HCT116 (cell line): ENCODE measurements around the gene PPIL3. TPM values are rescaled to one million over a fixed set of nuclear protein-coding genes. Genes with fewer than 3 reads are reported as not detected.

Experiments
- ATAC-seq: fragments of 200-7000 bp; cut with Tn5 transposase; 2 replicates; pipeline ENCODE4 v1.9.1; 2020; ENCODE audit warnings: mild to moderate bottlenecking, moderate library complexity
- BruUV-seq: library from RNA; stranded (reverse); fragments of 400-500 nt; replicated peaks from 2 replicates; lab custom pipeline; 2021; lab: Mats Ljungman, UMichigan
- CTCF ChIA-PET: fragments of 300-600 bp; sonication (Branson Sonifier 250); formaldehyde crosslinking; loops from one replicate; lab custom pipeline; 2021; ENCODE audit warnings: antibody characterized with exemption; lab: Charles Lee
- POLR2A ChIA-PET: fragments of 300-600, 350-600 bp; sonication (Branson Sonifier 250); formaldehyde crosslinking; loops from one replicate; lab custom pipeline; 2021; ENCODE audit warnings: antibody characterized with exemption; lab: Charles Lee
- RAD21 ChIA-PET, 2 experiments: fragments of 300-600 bp; sonication (Branson Sonifier 250); formaldehyde crosslinking; loops; one replicate each; lab custom pipeline; 2023; ENCODE audit warnings: low total read pairs in 2 of 2; ENCODE audit not compliant: uncharacterized antibody in 2 of 2, unreplicated experiment in 2 of 2, low non-redundant PET in 1 of 2; lab: Charles Lee
- DNase-seq: peaks from one replicate; pipeline ENCODE4 v3.0.0-alpha.2; 2010; ENCODE audit warnings: low read depth, low spot score
- H2AFZ ChIP-seq: fragments of 200-600 bp; shearing (Covaris generic), sonication (generic); 2 replicates; pipeline ENCODE4 v1.6.1; 2017; ENCODE audit warnings: low read depth, mixed run types, mixed read lengths, antibody characterized with exemption, low read length; ENCODE audit not compliant: poor library complexity, severe bottlenecking
- H3K27ac ChIP-seq: 2 replicates; pipeline ENCODE4 v1.5.1; 2012; ENCODE audit warnings: low read depth, low read length
- H3K27me3 ChIP-seq: fragments of 200-600 bp; sonication (generic); 2 replicates; pipeline ENCODE4 v1.6.1; 2016; ENCODE audit warnings: mixed run types, low read length, mixed read lengths; ENCODE audit not compliant: insufficient read depth
- H3K36me3 ChIP-seq, 2 experiments: fragments of 200-500 bp in 1 of 2; fragments of 200-600 bp in 1 of 2; sonication (Bioruptor generic) in 1 of 2; sonication (generic) in 1 of 2; 2 replicates each; pipeline versions ENCODE4 v1.5.1 to v1.6.1; 2014 to 2016; ENCODE audit warnings: low read length in 2 of 2, inconsistent platforms in 1 of 2, mixed read lengths in 1 of 2, mixed run types in 1 of 2; ENCODE audit not compliant: insufficient read depth in 2 of 2, control insufficient read depth in 1 of 2
- H3K4me1 ChIP-seq, 2 experiments: fragments of 200-600 bp in 1 of 2; sonication (generic) in 1 of 2; 2 replicates each; pipeline versions ENCODE4 v1.5.1 to v1.6.1; 2012 to 2017; ENCODE audit warnings: low read length in 2 of 2, inconsistent platforms in 1 of 2, mild to moderate bottlenecking in 1 of 2, mixed read lengths in 1 of 2, mixed run types in 1 of 2, moderate library complexity in 1 of 2; ENCODE audit not compliant: insufficient read depth in 2 of 2, control insufficient read depth in 1 of 2
- H3K4me2 ChIP-seq: fragments of 200-600 bp; sonication (generic); 2 replicates; pipeline ENCODE4 v1.6.1; 2017; ENCODE audit warnings: mixed run types, low read length, mixed read lengths
- H3K4me3 ChIP-seq, 2 experiments: fragments of 200-600 bp in 1 of 2; sonication (generic) in 1 of 2; replicated peaks in 1 of 2; 2 replicates each; pipeline ENCODE4 v1.5.1; 2011 to 2016; ENCODE audit warnings: low read length in 2 of 2, control low read depth in 1 of 2, low read depth in 1 of 2, mild to moderate bottlenecking in 1 of 2, mixed read lengths in 1 of 2, mixed run types in 1 of 2
- H3K79me2 ChIP-seq: fragments of 200-600 bp; sonication (generic); 2 replicates; pipeline ENCODE4 v1.6.1; 2017; ENCODE audit warnings: mild to moderate bottlenecking, mixed run types, low read length, moderate library complexity, mixed read lengths; ENCODE audit not compliant: insufficient read depth
- H3K9ac ChIP-seq: fragments of 200-600 bp; sonication (generic); 2 replicates; pipeline ENCODE4 v1.6.1; 2016; ENCODE audit warnings: low read length, mixed read lengths
- H3K9me2 ChIP-seq: fragments of 200-600 bp; sonication (generic), shearing (Covaris generic); 2 replicates; pipeline ENCODE4 v1.6.1; 2017; ENCODE audit warnings: mixed run types, mild to moderate bottlenecking, moderate library complexity; ENCODE audit not compliant: insufficient read depth
- H3K9me3 ChIP-seq, 2 experiments: fragments of 200-500 bp in 1 of 2; fragments of 200-600 bp in 1 of 2; sonication (Bioruptor generic) in 1 of 2; sonication (generic) in 1 of 2; 2 replicates each; pipeline ENCODE4 v1.6.1; 2014 to 2017; ENCODE audit warnings: low read length in 2 of 2, mixed read lengths in 2 of 2, inconsistent platforms in 1 of 2, low read depth in 1 of 2, mild to moderate bottlenecking in 1 of 2, mixed run types in 1 of 2, moderate library complexity in 1 of 2; ENCODE audit not compliant: control insufficient read depth in 1 of 2, insufficient read depth in 1 of 2
- H4K20me1 ChIP-seq: fragments of 200-600 bp; sonication (generic), shearing (Covaris generic); 2 replicates; pipeline ENCODE4 v1.6.1; 2017; ENCODE audit warnings: mixed run types, mild to moderate bottlenecking, moderate library complexity; ENCODE audit not compliant: insufficient read depth
- ATF3 ChIP-seq: IDR thresholded peaks from 2 replicates; pipeline ENCODE4 v1.6.1; 2012
- CEBPB ChIP-seq: IDR thresholded peaks from 2 replicates; pipeline ENCODE4 v1.6.1; 2012; ENCODE audit warnings: low read depth
- CTCF ChIP-seq, 3 experiments: fragments of 200-600 bp in 1 of 3; sonication (generic) in 1 of 3; IDR thresholded peaks in 2 of 3; conservative IDR thresholded peaks in 1 of 3; 2 replicates each; pipeline ENCODE4 v1.5.1; 2012 to 2017; ENCODE audit warnings: low read depth in 2 of 3, low read length in 2 of 3, antibody characterized with exemption in 1 of 3, borderline replicate concordance in 1 of 3, control low read depth in 1 of 3, mild to moderate bottlenecking in 1 of 3, mixed read lengths in 1 of 3, mixed run types in 1 of 3, moderate library complexity in 1 of 3; ENCODE audit not compliant: insufficient read depth in 1 of 3
- EGR1 ChIP-seq: IDR thresholded peaks from 2 replicates; pipeline ENCODE4 v1.6.1; 2012; ENCODE audit warnings: low read depth
- JUND ChIP-seq: IDR thresholded peaks from 2 replicates; pipeline ENCODE4 v1.6.1; 2012
- POLR2AphosphoS5 ChIP-seq: IDR thresholded peaks from 2 replicates; pipeline ENCODE4 v1.6.1; 2011; ENCODE audit warnings: mild to moderate bottlenecking, low read depth, low read length, moderate library complexity
- REST ChIP-seq: IDR thresholded peaks from 2 replicates; pipeline ENCODE4 v1.6.1; 2012; ENCODE audit warnings: low read depth
- SP1 ChIP-seq: IDR thresholded peaks from 2 replicates; pipeline ENCODE4 v1.6.1; 2012; ENCODE audit warnings: low read depth
- TCF7L2 ChIP-seq: IDR thresholded peaks from 2 replicates; pipeline ENCODE4 v1.7.0; 2011; ENCODE audit warnings: borderline replicate concordance, inconsistent platforms; ENCODE audit not compliant: insufficient read depth, insufficient read length; ENCODE audit errors: extremely low read depth
- YY1 ChIP-seq: IDR thresholded peaks from 2 replicates; pipeline ENCODE4 v1.6.1; 2011; ENCODE audit warnings: low read length, low read depth, moderate library complexity, mild to moderate bottlenecking; ENCODE audit not compliant: insufficient replicate concordance; ENCODE audit errors: extremely low read depth
- ZBTB33 ChIP-seq: IDR thresholded peaks from 2 replicates; pipeline ENCODE4 v1.6.1; 2011; ENCODE audit warnings: mild to moderate bottlenecking, low read length, moderate library complexity; ENCODE audit not compliant: insufficient replicate concordance; ENCODE audit errors: extremely low read depth
- intact Hi-C: fragments of 100-400 bp; cut with micrococcal nuclease; formaldehyde crosslinking; loops from 2 replicates; pipeline ENCODE4 v1.10.0; 2022
- total RNA-seq: library from RNA; stranded (reverse); gene quantifications from one replicate; pipeline ENCODE4 v1.2.1, GENCODE V29; 2021; ENCODE audit not compliant: unreplicated experiment

Gene PPIL3
- total RNA-seq, 1 experiment from 2014 or later = 55.9 TPM

GRCh38 chr2:200878289-200878880 is 10.5 kb downstream of the PPIL3 start:
- H3K36me3 ChIP-seq = peaks cover 28 to 40% of the 10 kb centered on the region in 2 experiments
- CTCF ChIA-PET = no interaction called here
- H3K9me2 ChIP-seq = no peaks in the 10 kb centered on the region
- no peaks in the 10 kb centered on the region for H3K4me1 ChIP-seq
- H3K4me2 ChIP-seq = no peak overlapping the region
- ATAC-seq (no peak), DNase-seq (no peak)
- no peaks in the 10 kb centered on the region for H4K20me1 ChIP-seq
- POLR2A ChIA-PET = interaction anchor here (1.0 kb wide), 1 partner anchor 12 kb away, joined by 4 read pairs; no protein-coding TSS in a partner anchor
- BruUV-seq = no TSS peak
- no peaks in the 10 kb centered on the region for H3K79me2 ChIP-seq
- no peak for TF ChIP-seq EGR1
- TF ChIP-seq TCF7L2 = no peak
- TF ChIP-seq YY1 = no peak
- TF ChIP-seq JUND = no peak
- TF ChIP-seq SP1 = no peak
- no peak for TF ChIP-seq ATF3
- TF ChIP-seq POLR2AphosphoS5 = no peak
- no peak for TF ChIP-seq CEBPB
- no peak for TF ChIP-seq CTCF (IDR thresholded peaks at IDR 0.05 in 2 of 3, conservative IDR thresholded peaks at IDR 0.05 in 1 of 3; ENCODE audit: borderline replicate concordance in 1 of 3, insufficient read depth in 1 of 3, low read depth in 2 of 3, low read length in 2 of 3)
- TF ChIP-seq REST = no peak
- no peak for TF ChIP-seq ZBTB33
- H3K9ac ChIP-seq = no peak overlapping the region
- no peak overlapping the region for H3K27ac ChIP-seq
- H3K9me3 ChIP-seq = no peaks in the 10 kb centered on the region
- H2AFZ ChIP-seq = no peak overlapping the region
- no peaks in the 10 kb centered on the region for H3K27me3 ChIP-seq
- no peak overlapping the region for H3K4me3 ChIP-seq
- RAD21 ChIA-PET = no interaction called here
- intact Hi-C loops = no loop called here
